HepG2 (cell line): ENCODE data around the gene CCDC170. TPM values are rescaled to one million over a fixed set of nuclear protein-coding genes. Genes with fewer than 3 reads are reported as not detected.

Source experiments
- AHR ChIP-seq: IDR thresholded peaks from 2 replicates; pipeline ENCODE4 v1.6.1; 2018; ENCODE audit warnings: missing genetic modification reagents, missing compliant biosample characterization
- ARNT2 ChIP-seq: sonication (generic); formaldehyde crosslinking; IDR thresholded peaks from 2 replicates; pipeline ENCODE4 v1.8.0; 2022; ENCODE audit warnings: mild to moderate bottlenecking, low read depth, missing genetic modification reagents, moderate library complexity
- ATRX ChIP-seq: sonication (generic); formaldehyde crosslinking; IDR thresholded peaks from 2 replicates; pipeline ENCODE4 v1.4.0; 2020; ENCODE audit warnings: missing genetic modification reagents, borderline replicate concordance
- GATAD2A ChIP-seq: IDR thresholded peaks from 2 replicates; pipeline ENCODE4 v1.6.1; 2016
- HHEX ChIP-seq: IDR thresholded peaks from 2 replicates; pipeline ENCODE4 v1.6.1; 2016; ENCODE audit warnings: control low read depth
- HOXA9 ChIP-seq: sonication (generic); formaldehyde crosslinking; IDR thresholded peaks from 2 replicates; pipeline ENCODE4 v1.8.1; 2022; ENCODE audit warnings: missing genetic modification reagents, mild to moderate bottlenecking, moderate library complexity, borderline replicate concordance
- ISX ChIP-seq: sonication (generic); formaldehyde crosslinking; conservative IDR thresholded peaks from 2 replicates; pipeline ENCODE4 v1.5.0; 2020; ENCODE audit warnings: missing genetic modification reagents
- MED13 ChIP-seq: sonication (generic); formaldehyde crosslinking; IDR thresholded peaks from 2 replicates; pipeline ENCODE4 v1.5.0; 2020; ENCODE audit warnings: missing genetic modification reagents
- NCOA2 ChIP-seq: sonication (generic); formaldehyde crosslinking; IDR thresholded peaks from 2 replicates; pipeline ENCODE4 v1.8.0; 2022; ENCODE audit warnings: inconsistent platforms
- NFATC3 ChIP-seq: sonication (generic); formaldehyde crosslinking; IDR thresholded peaks from 2 replicates; pipeline ENCODE4 v1.5.1; 2020; ENCODE audit warnings: mild to moderate bottlenecking, missing genetic modification reagents
- NPAS2 ChIP-seq: sonication (generic); formaldehyde crosslinking; IDR thresholded peaks from 2 replicates; pipeline ENCODE4 v1.8.0; 2022; ENCODE audit warnings: mild to moderate bottlenecking, missing genetic modification reagents, borderline replicate concordance
- NR2F2 ChIP-seq: IDR thresholded peaks from 2 replicates; pipeline ENCODE4 v1.6.1; 2012; ENCODE audit warnings: low read depth, inconsistent platforms, borderline replicate concordance
- PCBP1 ChIP-seq: fragments of 200-400 bp; formaldehyde crosslinking; IDR thresholded peaks from 2 replicates; pipeline ENCODE4 v1.6.1; 2017; ENCODE audit warnings: mild to moderate bottlenecking, low read depth, low read length, borderline replicate concordance
- REXO4 ChIP-seq: sonication (generic); formaldehyde crosslinking; IDR thresholded peaks from 2 replicates; pipeline ENCODE4 v1.8.0; 2022; ENCODE audit warnings: missing genetic modification reagents, mild to moderate bottlenecking, borderline replicate concordance
- RFXANK ChIP-seq: IDR thresholded peaks from 2 replicates; pipeline ENCODE4 v1.6.1; 2016
- SAP130 ChIP-seq: IDR thresholded peaks from 2 replicates; pipeline ENCODE4 v1.6.1; 2016; ENCODE audit warnings: low read depth
- SIX4 ChIP-seq: sonication (generic); formaldehyde crosslinking; IDR thresholded peaks from 2 replicates; pipeline ENCODE4 v1.4.0; 2020; ENCODE audit warnings: missing genetic modification reagents
- SMAD3 ChIP-seq: sonication (generic); formaldehyde crosslinking; IDR thresholded peaks from 2 replicates; pipeline ENCODE4 v1.4.0; 2020; ENCODE audit warnings: missing genetic modification reagents
- SMAD9 ChIP-seq: sonication (generic); formaldehyde crosslinking; IDR thresholded peaks from 2 replicates; pipeline ENCODE4 v1.5.1; 2020; ENCODE audit warnings: mild to moderate bottlenecking, missing genetic modification reagents
- SRF ChIP-seq: IDR thresholded peaks from 2 replicates; pipeline ENCODE4 v1.6.1; 2011; ENCODE audit warnings: mild to moderate bottlenecking, low read depth, low read length, moderate library complexity
- SRY ChIP-seq: sonication (generic); formaldehyde crosslinking; IDR thresholded peaks from 2 replicates; pipeline ENCODE4 v1.8.0; 2022; ENCODE audit warnings: mild to moderate bottlenecking, missing genetic modification reagents
- TEAD2 ChIP-seq: sonication (generic); formaldehyde crosslinking; IDR thresholded peaks from 2 replicates; pipeline ENCODE4 v1.9.0; 2021; ENCODE audit warnings: missing genetic modification reagents
- U2AF2 ChIP-seq: fragments of 200-400 bp; formaldehyde crosslinking; IDR thresholded peaks from 2 replicates; pipeline ENCODE4 v1.6.1; 2017; ENCODE audit warnings: low read depth, mild to moderate bottlenecking, low read length
- ZEB1 ChIP-seq: IDR thresholded peaks from 2 replicates; pipeline ENCODE4 v1.6.1; 2012; ENCODE audit warnings: mild to moderate bottlenecking, low read depth, inconsistent platforms; ENCODE audit not compliant: insufficient replicate concordance
- ZNF253 ChIP-seq: sonication (generic); formaldehyde crosslinking; IDR thresholded peaks from 2 replicates; pipeline ENCODE4 v1.8.0; 2022; ENCODE audit warnings: mild to moderate bottlenecking, missing genetic modification reagents, borderline replicate concordance
- ZNF337 ChIP-seq: sonication (generic); formaldehyde crosslinking; IDR thresholded peaks from 2 replicates; pipeline ENCODE4 v1.5.1; 2020; ENCODE audit warnings: missing genetic modification reagents, low read depth, mild to moderate bottlenecking, borderline replicate concordance
- ZNF343 ChIP-seq: sonication (generic); formaldehyde crosslinking; IDR thresholded peaks from 2 replicates; pipeline ENCODE4 v1.4.0; 2020; ENCODE audit warnings: mild to moderate bottlenecking, missing genetic modification reagents
- ZNF644 ChIP-seq: IDR thresholded peaks from 2 replicates; pipeline ENCODE4 v1.6.1; 2016; ENCODE audit warnings: low read depth
- polyA plus RNA-seq, 8 experiments: library from polyadenylated mRNA; depleted of rRNA in 3 of 8; stranded (reverse) in 7 of 8; unstranded in 1 of 8; fragments of >200 nt; fragmentation: Illumina TruSeq in 4 of 8; extraction: Trizol in 4 of 8; gene quantifications; 2 replicates each; pipeline versions ENCODE4 v1.2.1 to v1.2.3, GENCODE V29; 2011 to 2016; ENCODE audit warnings: low read depth in 4 of 8, missing spikeins in 1 of 8, mixed read lengths in 1 of 8; ENCODE audit not compliant: insufficient read depth in 1 of 8
- total RNA-seq, 5 experiments: library from RNA; depleted of rRNA; stranded (reverse); fragments of >200 nt; fragmentation: Illumina TruSeq; extraction: Trizol; gene quantifications; 2 replicates each; pipeline ENCODE4 v1.2.3, GENCODE V29; 2016; ENCODE audit warnings: low read depth in 1 of 5
- TF ChIP-seq, protein P1 (sequence below): sonication (generic); formaldehyde crosslinking; IDR thresholded peaks from 2 replicates; pipeline ENCODE4 v1.4.0; 2020; ENCODE audit warnings: missing genetic modification reagents
- TF ChIP-seq, protein P2 (sequence below): IDR thresholded peaks from 2 replicates; pipeline ENCODE4 v1.6.1; 2018; ENCODE audit warnings: missing genetic modification reagents, mild to moderate bottlenecking, missing compliant biosample characterization
- TF ChIP-seq, protein P3 (sequence below), 2 experiments: fragments of 450-650 bp in 1 of 2; sonication (generic) in 1 of 2; formaldehyde crosslinking; IDR thresholded peaks; 2 replicates each; pipeline versions ENCODE4 v1.5.0 to v1.8.0; 2020 to 2022; ENCODE audit warnings: mild to moderate bottlenecking in 1 of 2, missing genetic modification reagents in 1 of 2

The CCDC170 gene
- total and polyA plus RNA-seq, 2 of the 13 experiments (the other 11 are each of a cell fraction or from before 2014, with no cell fraction given): 0.90 to 5.1 TPM

DNA sequence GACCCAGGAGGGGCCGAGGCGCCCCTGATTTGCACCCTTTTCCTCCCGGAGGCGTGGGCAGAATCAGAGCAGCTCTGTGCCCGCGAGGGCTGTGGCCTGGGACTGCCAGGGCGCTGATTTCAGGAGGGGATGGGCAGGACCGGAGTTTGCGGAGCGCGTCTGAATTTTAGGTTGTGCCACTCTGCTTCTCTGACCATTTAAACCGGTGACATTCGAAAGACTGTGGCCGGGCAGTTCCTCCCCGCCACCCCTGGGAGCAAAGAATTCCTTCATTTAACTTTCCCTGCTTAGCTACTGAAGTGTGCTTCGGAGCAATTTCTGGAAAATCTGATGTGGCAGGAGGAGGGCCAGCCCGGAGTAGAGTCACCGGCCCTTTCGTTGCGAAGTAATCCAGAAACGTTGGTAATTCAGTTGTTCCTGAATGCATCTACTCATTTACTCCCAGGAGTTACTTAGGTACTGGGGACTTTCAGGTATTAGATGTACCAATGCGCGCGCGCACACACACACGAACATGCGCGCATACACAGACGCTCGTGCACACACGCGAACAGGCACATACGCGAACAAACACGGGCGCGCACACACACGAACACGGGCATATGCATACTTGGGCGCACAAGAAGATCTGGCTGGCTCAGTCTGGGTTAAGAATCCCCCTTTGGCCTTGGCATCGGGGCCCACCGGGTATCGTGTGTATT lies 568 bp downstream of the CCDC170 start (continued):
- TF ChIP-seq NR2F2 (no peak), ISX (CRISPR knock-in tag) (0 out of 2 replicates have a peak, but pooled peaks have one; percentile 61), NPAS2 (CRISPR knock-in tag) (no peak), RFXANK (no peak), SMAD3 (CRISPR knock-in tag) (no peak), HHEX (CRISPR knock-in tag) (no peak), ZNF253 (CRISPR knock-in tag) (no peak), HOXA9 (peak; percentile 50; the same call in 1 of the 2 replicates), MED13 (peak; percentile 67; the same call in 1 of the 2 replicates), ATRX (CRISPR knock-in tag) (no peak), SAP130 (CRISPR knock-in tag) (no peak), PCBP1 (no peak), SMAD9 (CRISPR knock-in tag) (no peak), GATAD2A (CRISPR knock-in tag) (peak; percentile 71), NCOA2 (CRISPR knock-in tag) (no peak; the same call in 1 of the 2 replicates), AHR (CRISPR knock-in tag) (no peak; the same call in 1 of the 2 replicates), ZNF337 (peak; percentile 24; the same call in 1 of the 2 replicates), ZNF644 (CRISPR knock-in tag) (no peak), SRF (no peak), ZNF343 (CRISPR knock-in tag) (no peak), SIX4 (CRISPR knock-in tag) (0 out of 2 replicates have a peak, but pooled peaks have one; percentile 18), ARNT2 (CRISPR knock-in tag) (no peak), SRY (no peak), ZEB1 (no peak), TEAD2 (CRISPR knock-in tag) (no peak), U2AF2 (no peak), REXO4 (no peak), NFATC3 (CRISPR knock-in tag) (no peak)
- TF ChIP-seq, protein P1, sequence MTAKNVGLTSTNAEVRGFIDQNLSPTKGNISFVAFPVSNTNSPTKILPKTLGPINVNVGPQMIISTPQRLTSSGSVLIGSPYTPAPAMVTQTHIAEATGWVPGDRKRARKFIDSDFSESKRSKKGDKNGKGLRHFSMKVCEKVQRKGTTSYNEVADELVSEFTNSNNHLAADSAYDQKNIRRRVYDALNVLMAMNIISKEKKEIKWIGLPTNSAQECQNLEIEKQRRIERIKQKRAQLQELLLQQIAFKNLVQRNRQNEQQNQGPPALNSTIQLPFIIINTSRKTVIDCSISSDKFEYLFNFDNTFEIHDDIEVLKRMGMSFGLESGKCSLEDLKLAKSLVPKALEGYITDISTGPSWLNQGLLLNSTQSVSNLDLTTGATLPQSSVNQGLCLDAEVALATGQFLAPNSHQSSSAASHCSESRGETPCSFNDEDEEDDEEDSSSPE (CRISPR knock-in tag): no peak; the same call in 1 of the 2 replicates
- TF ChIP-seq, protein P2, sequence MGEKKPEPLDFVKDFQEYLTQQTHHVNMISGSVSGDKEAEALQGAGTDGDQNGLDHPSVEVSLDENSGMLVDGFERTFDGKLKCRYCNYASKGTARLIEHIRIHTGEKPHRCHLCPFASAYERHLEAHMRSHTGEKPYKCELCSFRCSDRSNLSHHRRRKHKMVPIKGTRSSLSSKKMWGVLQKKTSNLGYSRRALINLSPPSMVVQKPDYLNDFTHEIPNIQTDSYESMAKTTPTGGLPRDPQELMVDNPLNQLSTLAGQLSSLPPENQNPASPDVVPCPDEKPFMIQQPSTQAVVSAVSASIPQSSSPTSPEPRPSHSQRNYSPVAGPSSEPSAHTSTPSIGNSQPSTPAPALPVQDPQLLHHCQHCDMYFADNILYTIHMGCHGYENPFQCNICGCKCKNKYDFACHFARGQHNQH (CRISPR knock-in tag): 0 out of 2 replicates have a peak, but pooled peaks have one; percentile 34
- TF ChIP-seq, protein P3, sequence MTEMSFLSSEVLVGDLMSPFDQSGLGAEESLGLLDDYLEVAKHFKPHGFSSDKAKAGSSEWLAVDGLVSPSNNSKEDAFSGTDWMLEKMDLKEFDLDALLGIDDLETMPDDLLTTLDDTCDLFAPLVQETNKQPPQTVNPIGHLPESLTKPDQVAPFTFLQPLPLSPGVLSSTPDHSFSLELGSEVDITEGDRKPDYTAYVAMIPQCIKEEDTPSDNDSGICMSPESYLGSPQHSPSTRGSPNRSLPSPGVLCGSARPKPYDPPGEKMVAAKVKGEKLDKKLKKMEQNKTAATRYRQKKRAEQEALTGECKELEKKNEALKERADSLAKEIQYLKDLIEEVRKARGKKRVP (CRISPR knock-in tag; IDR thresholded peaks at IDR 0.05): peak in 1 of 2 experiments; percentile 67; a peak in 1 of 4 replicates
